ENCODE data around the gene CCDC171.
"Not testable (repeated sequence)": the region's sequence is repeated elsewhere in the genome, so short reads cannot be mapped to it uniquely, and the experiment has no call there.

CCDC171 gene

GRCh38 chr9:15570769-15571168 is 17.9 kb downstream of the CCDC171 start:
- no peak for DNase-seq (ENCODE audit: low read depth)

DNA sequence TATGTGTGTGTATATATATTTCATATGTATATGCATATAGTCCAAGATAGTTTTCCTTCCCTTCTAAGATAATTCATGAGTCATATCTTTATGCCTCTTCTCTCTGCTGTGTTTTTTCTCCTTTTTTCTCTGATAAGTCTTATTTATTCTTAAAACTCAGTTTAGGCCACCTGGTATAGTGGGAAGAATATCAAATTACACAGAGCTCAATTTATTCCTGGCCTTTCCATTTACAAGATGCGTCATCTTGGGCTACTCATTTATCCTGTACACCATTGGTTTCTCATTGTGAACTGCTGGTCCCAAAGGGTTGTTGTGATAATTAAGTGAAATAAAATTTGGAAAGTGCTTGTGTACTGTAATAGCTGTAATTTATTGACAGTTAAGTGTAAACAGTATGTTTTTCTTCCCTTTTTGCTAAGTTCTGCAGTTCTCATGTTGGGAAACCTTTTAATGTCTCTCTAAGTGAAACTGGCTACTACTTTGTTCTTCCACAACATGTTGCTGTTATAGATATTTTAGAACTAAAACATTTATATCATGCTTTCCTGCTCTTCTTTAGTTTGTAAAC is 19.4 kb downstream of the CCDC171 start:
- no peak for DNase-seq (ENCODE audit: low read depth)

GRCh38 chr9:15576350-15577050 is 23.7 kb downstream of the CCDC171 start:
- DNase-seq (ENCODE audit: low read depth): no peak

GRCh38 chr9:15578714-15579113 is 25.9 kb downstream of the CCDC171 start:
- no peak for DNase-seq (ENCODE audit: low read depth)

DNA sequence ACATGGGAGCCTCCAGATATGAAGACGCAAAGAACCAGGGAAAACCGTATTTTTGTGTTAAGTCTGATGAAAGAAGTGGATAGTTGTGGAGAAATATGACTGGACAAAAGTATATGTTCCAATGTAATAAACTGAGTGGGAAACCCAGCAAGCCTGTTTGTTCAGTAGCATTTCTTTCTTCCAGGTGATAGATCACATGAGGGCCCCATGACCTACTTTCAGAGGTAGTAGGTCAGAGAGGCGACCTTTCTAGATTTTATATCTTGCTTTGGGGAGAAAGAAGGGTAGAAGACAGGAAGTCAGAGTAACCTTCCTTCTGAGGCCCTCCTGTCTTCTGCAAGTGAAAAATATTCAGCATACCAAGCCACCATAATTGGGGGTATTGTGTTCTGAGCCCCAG is 31.5 kb downstream of the CCDC171 start:
- no peak for DNase-seq (ENCODE audit: low read depth)

DNA sequence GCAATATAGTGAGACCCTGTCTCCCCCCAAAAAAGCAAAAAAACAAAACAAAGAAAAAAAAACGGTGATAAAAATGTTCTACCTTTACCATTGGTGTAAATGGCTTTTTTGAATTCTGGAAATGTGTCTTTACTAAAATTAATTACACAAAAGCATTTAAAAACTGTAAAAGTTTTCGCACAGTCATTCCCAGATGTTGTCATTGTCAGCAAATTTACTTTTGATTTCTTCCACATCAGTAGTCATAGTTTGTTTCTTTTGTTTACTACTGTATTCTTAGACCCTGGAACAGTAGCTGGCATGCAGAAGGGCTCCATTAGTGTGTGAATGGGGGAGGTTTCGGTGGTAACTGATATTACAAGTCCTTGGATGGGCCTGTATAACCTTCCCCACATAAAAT is 39.5 kb downstream of the CCDC171 start:
- no peak for DNase-seq (ENCODE audit: low read depth)

DNA sequence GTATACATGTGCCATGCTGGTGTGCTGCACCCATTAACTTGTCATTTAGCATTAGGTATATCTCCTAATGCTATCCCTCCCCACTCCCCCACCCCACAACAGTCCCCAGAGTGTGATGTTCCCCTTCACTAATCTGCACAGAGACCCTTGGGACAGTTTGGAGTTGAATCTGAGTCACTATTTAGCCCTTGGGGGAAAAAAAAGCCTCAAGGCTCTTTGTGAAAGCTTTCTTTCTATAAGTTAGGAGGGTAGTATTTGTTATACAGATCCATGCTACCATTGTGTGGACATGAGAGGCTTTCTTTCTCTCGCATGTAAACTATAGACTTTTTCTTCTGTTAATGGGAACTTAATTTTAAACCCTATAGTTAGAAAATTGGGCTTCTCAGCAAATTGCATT is 40.1 kb downstream of the CCDC171 start:
- DNase-seq (ENCODE audit: low read depth): not testable (repeated sequence)

GRCh38 chr9:15600666-15601330 is 48.0 kb downstream of the CCDC171 start:
- DNase-seq (ENCODE audit: low read depth): not testable (repeated sequence)

DNA sequence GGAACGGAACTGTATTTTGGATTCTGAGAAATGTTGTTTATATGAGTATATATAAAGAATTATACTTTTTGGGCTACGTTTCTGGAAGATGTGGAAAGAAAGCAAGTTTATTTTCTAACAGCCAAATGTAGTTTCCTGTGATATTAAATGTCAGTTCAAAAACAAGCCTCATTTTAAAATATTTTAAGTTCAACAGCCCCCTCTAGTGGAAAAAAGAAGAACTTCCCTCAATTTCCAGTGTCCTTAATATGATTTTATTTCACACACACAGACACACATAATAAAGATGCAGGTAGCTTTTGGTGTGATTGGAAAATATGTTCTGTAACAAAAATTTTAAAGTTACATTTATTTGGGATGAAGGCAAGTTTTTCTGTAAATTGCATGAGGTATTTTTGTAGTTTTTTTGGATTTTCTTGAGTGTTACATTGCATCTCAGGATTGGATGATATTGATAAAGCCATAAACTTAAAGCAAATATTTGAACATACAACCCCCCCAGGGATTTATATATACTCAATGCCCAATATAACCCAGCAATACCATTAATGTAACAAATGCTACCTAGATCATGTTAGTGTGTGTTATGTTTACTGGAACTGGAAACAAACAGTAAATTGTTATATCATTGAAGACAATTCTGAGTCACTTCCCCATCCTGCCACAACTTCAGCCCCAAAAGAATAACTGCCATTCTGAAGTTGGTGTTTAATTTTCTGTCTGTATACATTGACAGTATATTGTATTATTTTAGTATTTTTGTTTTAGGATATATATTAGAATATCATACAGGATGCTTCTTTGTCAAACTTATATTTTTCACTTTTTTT is 54.0 kb downstream of the CCDC171 start:
- DNase-seq (ENCODE audit: low read depth): no peak

GRCh38 chr9:15612962-15613361 is 60.1 kb downstream of the CCDC171 start:
- DNase-seq (ENCODE audit: low read depth): no peak

- DNase-seq (ENCODE audit: low read depth): no peak
Measured at GRCh38 chr9:15617782-15618181, 64.9 kb downstream of the CCDC171 start.

- no peak for DNase-seq (ENCODE audit: low read depth)
Measured at GRCh38 chr9:15618540-15619331, 65.9 kb downstream of the CCDC171 start.

DNA sequence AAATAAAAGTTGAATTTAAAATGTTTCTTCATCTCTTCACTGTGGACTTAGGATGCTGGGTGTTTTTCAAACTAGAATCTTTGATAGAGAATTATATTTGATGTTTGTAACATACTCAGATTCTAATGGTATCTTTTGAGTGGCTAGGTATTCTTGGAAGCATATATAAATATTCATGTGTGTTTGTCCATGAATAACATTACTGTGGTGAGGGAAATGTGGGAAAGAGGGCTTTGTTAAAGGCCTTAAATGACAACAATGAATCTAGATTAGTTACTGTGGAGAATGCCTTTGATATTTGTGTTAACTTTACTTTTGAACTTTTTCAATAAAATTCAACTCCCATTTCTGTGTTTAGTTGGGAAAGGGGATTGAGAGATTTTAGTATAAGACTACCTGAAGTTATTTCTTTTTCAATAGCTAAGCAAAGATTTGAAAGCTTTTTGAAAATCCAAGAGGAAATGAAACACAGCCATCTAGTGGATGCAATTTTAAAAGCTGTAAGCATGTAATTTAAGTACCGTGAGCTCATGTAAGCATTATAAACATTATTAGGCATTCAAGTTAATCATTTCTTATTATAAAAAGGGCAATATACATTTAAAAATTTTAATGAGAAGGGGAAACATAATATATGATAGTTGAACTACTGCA is 69.6 kb downstream of the CCDC171 start:
- no peak for DNase-seq (ENCODE audit: low read depth)

DNA sequence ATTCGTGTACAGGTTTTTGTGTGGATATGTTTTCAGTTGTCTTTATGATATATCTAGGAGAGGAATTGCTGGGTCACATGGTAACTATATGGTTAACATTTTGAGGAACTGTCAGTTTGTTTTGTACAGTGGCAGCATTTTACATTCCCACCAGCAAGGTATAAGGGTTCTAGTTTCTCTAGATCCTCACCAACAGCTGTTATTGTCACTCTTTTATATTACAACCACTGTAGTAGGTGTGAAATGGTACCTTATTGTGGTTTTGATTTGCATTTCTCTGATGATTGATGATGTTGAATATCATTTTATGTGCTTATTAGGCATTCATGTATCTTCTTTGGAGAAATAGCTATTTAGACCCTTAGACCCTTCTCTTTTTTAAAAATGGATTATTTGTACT is 82.9 kb downstream of the CCDC171 start:
- DNase-seq (ENCODE audit: low read depth): no peak

DNA sequence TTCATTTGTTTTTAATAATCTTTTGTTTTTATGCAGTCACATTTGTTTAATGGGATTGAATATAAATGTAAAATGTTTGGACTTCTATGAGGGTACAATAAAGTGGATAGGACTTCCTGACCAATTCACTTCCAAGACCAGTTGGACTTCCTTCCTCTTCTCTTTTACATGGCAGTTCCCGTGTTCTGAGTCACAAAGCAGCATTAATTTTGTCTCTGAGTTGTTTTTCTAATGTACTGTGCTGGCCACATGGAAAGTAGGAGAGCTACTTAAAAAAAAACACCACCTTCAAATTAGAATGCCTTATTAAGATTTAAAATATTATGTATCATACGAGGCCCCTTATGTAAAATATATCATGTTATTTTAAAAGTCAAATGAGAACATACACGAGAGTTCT is 87.3 kb downstream of the CCDC171 start:
- DNase-seq (ENCODE audit: low read depth): no peak

DNA sequence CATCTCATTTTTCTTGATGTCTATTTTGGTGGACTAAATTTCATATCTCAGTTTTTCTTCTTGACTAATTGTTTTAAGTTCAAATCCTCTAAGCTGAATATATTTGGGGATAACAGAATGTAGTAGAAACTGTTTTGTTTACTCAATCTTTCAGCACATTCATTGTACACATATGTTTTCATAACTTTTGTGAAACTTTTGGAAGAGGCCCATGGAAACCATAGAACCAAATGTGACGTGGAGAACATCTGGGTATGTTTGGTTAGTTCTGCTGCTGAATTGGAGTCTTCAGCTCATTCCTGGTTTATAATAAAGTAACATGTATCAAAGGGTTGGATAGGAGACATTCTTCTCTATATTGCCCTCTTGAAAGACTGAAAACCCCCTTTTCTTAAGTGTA is 88.4 kb downstream of the CCDC171 start:
- no peak for DNase-seq (ENCODE audit: low read depth)

DNA sequence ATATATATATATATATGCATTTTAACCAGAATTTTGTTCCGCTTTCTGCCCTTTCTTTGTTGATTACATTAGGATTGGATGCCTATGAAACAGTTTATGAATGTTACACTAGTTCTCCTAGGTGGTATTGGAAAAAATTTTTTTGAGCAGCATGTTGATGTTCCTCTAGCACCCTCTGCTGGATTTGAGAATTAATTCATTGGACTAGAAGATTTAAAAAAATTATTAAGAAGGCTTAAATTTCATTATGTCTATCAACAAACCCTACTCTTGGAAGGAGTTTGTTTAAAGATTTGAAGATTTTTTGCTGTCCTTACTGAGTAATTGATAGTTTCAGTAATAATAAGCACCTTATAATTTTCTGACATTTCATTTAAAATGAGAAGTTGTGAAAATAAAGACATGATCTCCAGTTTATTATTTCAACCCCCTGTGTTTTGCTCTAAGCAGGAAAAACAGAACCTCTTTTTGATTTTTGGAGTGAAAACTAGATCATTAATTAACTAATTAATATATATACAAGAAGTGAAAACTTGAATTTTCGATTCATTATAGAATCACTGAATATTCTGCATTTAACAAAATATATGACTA is 89.6 kb downstream of the CCDC171 start:
- no peak for DNase-seq (ENCODE audit: low read depth)

GRCh38 chr9:15670246-15670645 is 117.4 kb downstream of the CCDC171 start:
- DNase-seq (ENCODE audit: low read depth): no peak

GRCh38 chr9:15670894-15671293 is 118.1 kb downstream of the CCDC171 start:
- no peak for DNase-seq (ENCODE audit: low read depth)

DNA sequence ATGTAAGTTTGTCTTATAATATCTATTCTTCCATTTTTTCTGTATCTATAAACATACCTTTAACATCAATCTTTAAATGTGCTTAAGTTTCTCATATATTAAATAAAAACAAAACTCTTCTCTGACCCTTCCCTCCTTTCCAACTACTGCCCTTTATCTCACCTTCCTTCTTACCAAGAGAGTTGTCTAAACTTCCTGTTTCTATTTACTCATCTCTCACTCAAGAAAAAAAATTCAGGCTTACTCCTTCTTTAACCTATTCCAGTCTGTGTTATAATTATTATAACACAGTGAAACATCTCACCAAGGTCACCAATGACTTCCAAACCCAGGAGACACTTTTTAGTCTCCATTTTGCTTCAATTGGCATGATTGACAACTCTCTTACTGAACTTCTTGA is 140.9 kb downstream of the CCDC171 start:
- DNase-seq (ENCODE audit: low read depth): no peak

- DNase-seq (ENCODE audit: low read depth): no peak
Measured at GRCh38 chr9:15696979-15697378, 144.1 kb downstream of the CCDC171 start.

Measured in stimulated activated CD8-positive, alpha-beta memory T cell treated with anti-CD3 and anti-CD28 coated beads, Interleukin-7, amount 100 ng/mL, for 24 hours (primary cell).